ENCODE results near the gene ATP8B1.

The ATP8B1 gene

GRCh38 chr18:57782049-57782448, 21.1 kb downstream of the ATP8B1 start:
- no peak for DNase-seq (ENCODE audit: low read depth)
- H3K4me3 ChIP-seq (ENCODE audit: low read depth, low read length): no peak overlapping the region
- TF ChIP-seq CTCF (IDR thresholded peaks at IDR 0.05; ENCODE audit: low read depth, low read length, missing control alignments): no peak
- in situ Hi-C loops (cut with HindIII; ENCODE audit: low sequenced_read_pairs): no loop called here

GRCh38 chr18:57780706-57781347, 22.3 kb downstream of the ATP8B1 start:
- peak overlapping the region; percentile 3 for H3K4me3 ChIP-seq (ENCODE audit: low read depth, low read length)
- in situ Hi-C loops (cut with HindIII; ENCODE audit: low sequenced_read_pairs): no loop called here
- DNase-seq (ENCODE audit: low read depth): peak; percentile 87
- TF ChIP-seq CTCF (IDR thresholded peaks at IDR 0.05; ENCODE audit: low read depth, low read length, missing control alignments): no peak

GRCh38 chr18:57780318-57780705, 22.8 kb downstream of the ATP8B1 start:
- H3K4me3 ChIP-seq (ENCODE audit: low read depth, low read length): no peak overlapping the region
- TF ChIP-seq CTCF (IDR thresholded peaks at IDR 0.05; ENCODE audit: low read depth, low read length, missing control alignments): no peak
- no peak for DNase-seq (ENCODE audit: low read depth)
- in situ Hi-C loops (cut with HindIII; ENCODE audit: low sequenced_read_pairs): no loop called here

GRCh38 chr18:57776767-57777166, 26.3 kb downstream of the ATP8B1 start:
- in situ Hi-C loops (cut with HindIII; ENCODE audit: low sequenced_read_pairs): no loop called here
- H3K4me3 ChIP-seq (ENCODE audit: low read depth, low read length): no peak overlapping the region
- DNase-seq (ENCODE audit: low read depth): no peak
- TF ChIP-seq CTCF (IDR thresholded peaks at IDR 0.05; ENCODE audit: low read depth, low read length, missing control alignments): no peak

GRCh38 chr18:57776354-57776753, 26.8 kb downstream of the ATP8B1 start:
- in situ Hi-C loops (cut with HindIII; ENCODE audit: low sequenced_read_pairs): no loop called here
- no peak for DNase-seq (ENCODE audit: low read depth)
- no peak for TF ChIP-seq CTCF (IDR thresholded peaks at IDR 0.05; ENCODE audit: low read depth, low read length, missing control alignments)

DNA sequence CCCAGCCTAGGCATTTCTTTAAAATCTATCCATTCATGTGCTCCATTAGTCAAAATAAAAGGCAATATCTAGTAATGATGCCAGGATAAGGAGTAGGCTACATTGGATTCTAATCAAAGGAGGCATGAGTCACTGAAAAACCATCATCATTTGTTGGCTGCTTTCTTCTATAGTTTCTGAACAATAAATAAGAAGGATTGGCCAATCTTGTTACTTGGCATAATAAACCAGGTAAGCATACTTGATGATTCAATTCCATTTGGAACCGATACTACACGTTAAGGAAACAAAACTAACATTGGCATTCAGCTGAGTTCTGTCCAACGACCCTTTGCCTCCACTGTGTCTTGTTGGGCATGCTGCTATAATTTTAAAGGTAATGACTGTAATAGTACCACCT, 27.2 kb downstream of the ATP8B1 start:
- DNase-seq (ENCODE audit: low read depth): no peak
- in situ Hi-C loops (cut with HindIII; ENCODE audit: low sequenced_read_pairs): no loop called here
- TF ChIP-seq CTCF (IDR thresholded peaks at IDR 0.05; ENCODE audit: low read depth, low read length, missing control alignments): no peak
- no peak overlapping the region for H3K4me3 ChIP-seq (ENCODE audit: low read depth, low read length)

More at GRCh38 chr18:57776354-57776753, 26.8 kb downstream of the ATP8B1 start:
- H3K4me3 ChIP-seq (ENCODE audit: low read depth, low read length): no peak overlapping the region
